Epithelial cell of proximal tubule (primary cell): Measurements from ENCODE around the gene LKAAEAR1. TPM values are rescaled to one million over a fixed set of nuclear protein-coding genes. Genes with fewer than 3 reads are reported as not detected.

Source experiments
- DNase-seq: peaks from one replicate; pipeline ENCODE4 v3.0.0-alpha.2; 2011; ENCODE audit warnings: low read depth
- H3K4me3 ChIP-seq: 2 replicates; pipeline ENCODE4 v1.5.1; 2011; ENCODE audit warnings: low read depth, mild to moderate bottlenecking, low read length
- CTCF ChIP-seq: conservative IDR thresholded peaks from 2 replicates; pipeline ENCODE4 v1.5.1; 2012; ENCODE audit warnings: low read depth, mild to moderate bottlenecking, low read length
- total RNA-seq: library from RNA; depleted of rRNA; stranded (reverse); fragments of >200 nt; gene quantifications from 2 replicates; pipeline ENCODE4 v1.2.3, GENCODE V29; 2015

LKAAEAR1 gene
- total RNA-seq, 1 donor from 2014 or later, result not detected

DNA sequence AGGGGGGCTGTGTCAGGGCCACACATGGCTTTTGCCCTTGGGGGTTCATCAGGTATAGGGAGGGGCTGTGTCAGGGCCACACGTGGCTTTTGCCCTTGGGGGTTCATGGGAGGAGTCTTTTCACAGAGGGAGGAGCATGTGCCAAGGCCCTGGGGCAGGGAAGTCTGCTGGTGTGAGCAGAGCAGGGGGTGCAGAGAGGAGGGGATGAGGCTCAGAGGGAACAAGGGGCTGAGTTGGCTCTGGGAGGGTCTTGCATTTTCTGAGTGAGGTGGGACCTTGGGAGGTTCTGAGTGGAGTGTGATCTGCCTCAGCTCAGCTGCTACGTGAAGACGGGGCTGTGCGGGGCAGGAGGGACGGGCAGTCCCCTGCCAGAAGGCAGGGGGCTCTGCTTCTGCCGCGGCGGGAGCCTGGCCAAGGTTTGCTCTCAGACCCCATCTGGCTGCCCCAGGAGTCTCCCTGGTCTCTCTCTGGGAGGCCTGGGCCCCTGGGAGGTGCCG lies 28.8 kb downstream of the LKAAEAR1 start:
- no peak for TF ChIP-seq CTCF

GRCh38 chr20:64053841-64054661 lies 30.1 kb downstream of the LKAAEAR1 start:
- no peak overlapping the region for H3K4me3 ChIP-seq
- DNase-seq, result no peak
- peak; percentile 37 for TF ChIP-seq CTCF

More for the DNA sequence above, 28.8 kb downstream of the LKAAEAR1 start:
- H3K4me3 ChIP-seq, result no peak overlapping the region
- DNase-seq, result no peak

DNA sequence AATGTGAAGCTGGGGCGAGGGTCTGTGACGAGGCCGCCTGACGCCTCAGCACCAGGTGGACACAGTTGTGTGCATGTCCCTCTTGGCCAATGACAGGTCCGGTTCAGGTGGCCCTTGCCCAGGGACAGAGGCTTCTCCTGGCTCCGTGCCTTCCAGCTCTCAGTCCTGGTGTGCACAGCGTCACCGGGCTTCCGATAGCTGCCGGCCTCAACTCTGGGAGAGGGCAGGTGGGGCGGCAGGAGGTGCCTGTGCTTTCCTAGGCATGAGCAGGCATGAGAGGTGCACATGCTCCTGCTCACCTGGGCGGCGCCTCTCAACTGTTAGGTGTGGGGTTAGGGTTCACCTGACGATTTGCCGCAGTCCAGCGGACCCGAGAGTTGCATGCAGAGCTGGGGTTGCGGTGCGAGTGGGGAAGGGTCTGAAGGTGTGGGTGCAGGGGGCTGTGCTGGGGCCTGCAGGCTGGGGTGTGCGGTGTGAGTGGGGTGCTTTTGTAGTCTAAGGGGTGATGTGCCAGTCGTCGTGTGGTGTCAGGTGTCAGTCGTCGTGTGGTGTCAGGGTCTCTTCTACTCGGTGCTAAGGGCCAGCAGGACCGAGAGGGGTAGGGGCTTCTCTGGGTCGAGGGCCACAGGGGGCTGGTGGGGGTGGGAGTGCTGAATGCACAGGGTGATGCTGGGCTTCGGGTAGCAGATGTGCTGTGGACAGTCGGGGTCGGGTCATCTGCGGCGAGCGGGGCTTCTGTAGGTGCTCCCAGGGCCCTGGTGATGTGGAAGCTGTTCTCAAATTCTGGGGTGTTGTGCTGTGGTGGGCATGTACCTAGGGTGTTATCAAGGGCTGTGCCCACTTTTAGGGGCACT lies 31.0 kb downstream of the LKAAEAR1 start:
- no peak overlapping the region for H3K4me3 ChIP-seq
- no peak for DNase-seq
- TF ChIP-seq CTCF, result no peak

GRCh38 chr20:64052326-64052722 lies 31.9 kb downstream of the LKAAEAR1 start:
- no peak for TF ChIP-seq CTCF
- H3K4me3 ChIP-seq, result no peak overlapping the region
- no peak for DNase-seq

DNA sequence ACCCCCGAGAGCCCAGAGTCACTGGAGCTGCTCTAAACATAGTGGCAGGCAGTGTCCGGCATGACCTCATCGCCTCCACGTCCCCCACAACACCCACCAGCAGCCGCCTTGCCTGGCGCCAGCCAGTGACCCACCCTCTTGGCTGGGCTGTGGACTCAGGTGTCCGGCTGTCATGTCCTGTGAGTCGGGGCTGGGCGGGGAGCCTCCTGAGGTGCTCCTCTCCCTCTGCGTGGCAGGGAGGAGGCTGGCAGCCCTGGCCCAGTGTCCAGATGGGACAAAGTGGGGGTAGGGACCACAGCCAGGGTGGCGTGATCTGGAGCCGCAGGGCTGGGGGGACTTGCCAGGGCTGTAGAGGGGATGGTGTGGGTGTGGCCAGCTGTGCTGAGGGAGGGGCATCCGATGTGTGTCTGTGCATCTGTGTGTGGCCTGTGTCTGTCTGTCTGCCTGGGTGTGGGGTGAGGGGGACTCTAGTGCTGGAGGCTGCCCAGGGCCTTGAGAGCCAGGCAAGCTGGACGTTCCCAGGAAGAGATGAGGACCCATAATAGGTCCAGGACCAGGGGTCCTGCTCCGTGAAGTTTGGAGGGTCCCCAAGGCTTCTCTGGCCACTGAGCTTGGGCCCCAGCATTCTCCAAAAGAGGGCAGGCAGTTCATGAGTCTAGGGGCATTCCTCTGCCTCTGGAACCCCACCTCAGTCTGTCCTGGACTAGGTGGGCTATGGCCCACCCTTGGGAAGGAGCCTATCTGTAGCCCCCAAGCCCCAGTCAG lies 32.5 kb downstream of the LKAAEAR1 start:
- DNase-seq, result no peak
- H3K4me3 ChIP-seq, result no peak overlapping the region
- no peak for TF ChIP-seq CTCF

- DNase-seq, result no peak
- H3K4me3 ChIP-seq, result no peak overlapping the region
- TF ChIP-seq CTCF, result no peak
Observed at GRCh38 chr20:64051033-64051452, 33.2 kb downstream of the LKAAEAR1 start.
